ENCODE measurements around the gene HOPX.

GRCh38 chr4:56643596-56643995, 37.5 kb downstream of the HOPX start:
- no peak for TF ChIP-seq POLR2A (IDR thresholded peaks at IDR 0.05)
- TF ChIP-seq CTCF (IDR thresholded peaks at IDR 0.05) = no peak
